ENCODE results near the gene PITHD1. TPM values are rescaled to one million over a fixed set of nuclear protein-coding genes. Genes with fewer than 3 reads are reported as not detected.

The PITHD1 gene
- total and polyA plus RNA-seq, 10 of the 15 experiments (the other 5 are each of a cell fraction or from before 2014, with no cell fraction given) = 23.7 to 82.2 (median 67.0) TPM

DNA sequence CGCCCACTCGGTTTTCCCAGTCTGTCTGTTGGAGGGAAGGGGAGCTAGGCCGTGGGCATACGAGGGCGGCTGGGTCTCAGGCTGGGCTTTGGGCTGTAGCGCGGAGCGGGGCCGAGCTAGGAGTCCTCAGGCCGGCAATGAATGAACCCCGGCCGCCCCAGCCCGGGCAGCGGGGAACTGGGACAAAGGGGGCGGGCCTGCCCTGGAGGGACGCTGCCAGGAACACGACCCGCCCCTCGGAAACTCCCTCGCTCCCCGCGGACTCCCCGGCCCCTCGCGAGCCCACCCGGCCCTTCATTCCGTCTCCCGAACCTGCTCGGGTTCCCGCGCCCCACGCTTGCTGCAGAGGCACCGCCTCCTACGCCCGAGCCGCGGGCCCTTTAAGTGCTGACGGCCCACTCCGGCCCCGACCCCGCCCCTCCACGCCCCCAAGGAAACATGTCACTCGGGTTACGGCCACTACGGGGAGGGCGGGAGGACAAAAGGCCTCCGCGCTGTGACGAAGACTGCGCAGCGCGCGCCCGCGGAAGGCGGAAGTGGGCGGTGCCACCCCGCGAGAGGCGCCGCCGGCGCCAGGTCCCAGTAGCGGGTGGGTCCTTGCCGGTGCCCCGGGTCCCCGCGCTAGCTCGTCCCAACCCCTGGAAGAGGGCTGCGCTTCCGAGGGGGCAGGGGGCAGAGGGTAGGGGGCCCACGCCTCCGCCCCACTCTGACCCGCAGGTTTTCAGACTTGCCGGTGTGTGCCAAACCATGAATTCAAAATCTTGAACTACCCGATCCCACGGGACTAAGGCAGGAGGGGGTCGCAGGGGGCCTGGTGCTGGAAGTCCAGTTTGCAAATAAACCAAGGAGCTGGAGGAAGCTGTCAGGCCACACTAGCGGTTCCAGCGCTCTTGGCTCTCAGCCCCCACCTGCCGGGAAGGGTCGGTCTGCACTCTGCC lies 22.5 kb downstream of the PITHD1 start, which contains the start of gene GALE (continued):
- TF ChIP-seq MTA3 (IDR thresholded peaks at IDR 0.05; ENCODE audit: borderline replicate concordance, low read length) (no peak; the same call in 1 of the 2 replicates), TAF1 (IDR thresholded peaks at IDR 0.05; ENCODE audit: borderline replicate concordance, low read depth, low read length) (peak; percentile 73; the same call in 1 of the 2 replicates), SIX5 (IDR thresholded peaks at IDR 0.05; ENCODE audit: low read depth, low read length, severe bottlenecking) (peak; percentile 46), NFYB (IDR thresholded peaks at IDR 0.05; ENCODE audit: insufficient read depth, low read depth, low read length) (no peak), PAX5 (IDR thresholded peaks at IDR 0.05; ENCODE audit: borderline replicate concordance, low read depth, low read length) (0 out of 2 replicates have a peak, but pooled peaks have one; percentile 17), SIN3A (IDR thresholded peaks at IDR 0.05; ENCODE audit: low read depth, low read length) (peak; percentile 80; the same call in 1 of the 2 replicates), ZNF622 (IDR thresholded peaks at IDR 0.05) (no peak), SP1 (IDR thresholded peaks at IDR 0.05; ENCODE audit: low read depth, low read length) (peak; percentile 82), NRF1 (conservative IDR thresholded peaks at IDR 0.05; ENCODE audit: low read depth, low read length) (no peak), ZNF217 (IDR thresholded peaks at IDR 0.05) (no peak), CHD1 (IDR thresholded peaks at IDR 0.05; ENCODE audit: low read depth, low read length) (no peak), NR2F1 (conservative IDR thresholded peaks at IDR 0.05) (no peak), POLR2A (IDR thresholded peaks at IDR 0.05; ENCODE audit: low read depth, low read length) (peak; percentile 83)
- TF ChIP-seq, protein P1, sequence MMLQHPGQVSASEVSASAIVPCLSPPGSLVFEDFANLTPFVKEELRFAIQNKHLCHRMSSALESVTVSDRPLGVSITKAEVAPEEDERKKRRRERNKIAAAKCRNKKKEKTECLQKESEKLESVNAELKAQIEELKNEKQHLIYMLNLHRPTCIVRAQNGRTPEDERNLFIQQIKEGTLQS (IDR thresholded peaks at IDR 0.05; ENCODE audit: borderline replicate concordance, extremely low read depth, low read depth, low read length) = no peak
- TF ChIP-seq, protein P2, sequence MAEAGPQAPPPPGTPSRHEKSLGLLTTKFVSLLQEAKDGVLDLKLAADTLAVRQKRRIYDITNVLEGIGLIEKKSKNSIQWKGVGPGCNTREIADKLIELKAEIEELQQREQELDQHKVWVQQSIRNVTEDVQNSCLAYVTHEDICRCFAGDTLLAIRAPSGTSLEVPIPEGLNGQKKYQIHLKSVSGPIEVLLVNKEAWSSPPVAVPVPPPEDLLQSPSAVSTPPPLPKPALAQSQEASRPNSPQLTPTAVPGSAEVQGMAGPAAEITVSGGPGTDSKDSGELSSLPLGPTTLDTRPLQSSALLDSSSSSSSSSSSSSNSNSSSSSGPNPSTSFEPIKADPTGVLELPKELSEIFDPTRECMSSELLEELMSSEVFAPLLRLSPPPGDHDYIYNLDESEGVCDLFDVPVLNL (IDR thresholded peaks at IDR 0.05; ENCODE audit: low read depth, low read length) = peak; percentile 50; the same call in 1 of the 2 replicates
- TF ChIP-seq, protein P3, sequence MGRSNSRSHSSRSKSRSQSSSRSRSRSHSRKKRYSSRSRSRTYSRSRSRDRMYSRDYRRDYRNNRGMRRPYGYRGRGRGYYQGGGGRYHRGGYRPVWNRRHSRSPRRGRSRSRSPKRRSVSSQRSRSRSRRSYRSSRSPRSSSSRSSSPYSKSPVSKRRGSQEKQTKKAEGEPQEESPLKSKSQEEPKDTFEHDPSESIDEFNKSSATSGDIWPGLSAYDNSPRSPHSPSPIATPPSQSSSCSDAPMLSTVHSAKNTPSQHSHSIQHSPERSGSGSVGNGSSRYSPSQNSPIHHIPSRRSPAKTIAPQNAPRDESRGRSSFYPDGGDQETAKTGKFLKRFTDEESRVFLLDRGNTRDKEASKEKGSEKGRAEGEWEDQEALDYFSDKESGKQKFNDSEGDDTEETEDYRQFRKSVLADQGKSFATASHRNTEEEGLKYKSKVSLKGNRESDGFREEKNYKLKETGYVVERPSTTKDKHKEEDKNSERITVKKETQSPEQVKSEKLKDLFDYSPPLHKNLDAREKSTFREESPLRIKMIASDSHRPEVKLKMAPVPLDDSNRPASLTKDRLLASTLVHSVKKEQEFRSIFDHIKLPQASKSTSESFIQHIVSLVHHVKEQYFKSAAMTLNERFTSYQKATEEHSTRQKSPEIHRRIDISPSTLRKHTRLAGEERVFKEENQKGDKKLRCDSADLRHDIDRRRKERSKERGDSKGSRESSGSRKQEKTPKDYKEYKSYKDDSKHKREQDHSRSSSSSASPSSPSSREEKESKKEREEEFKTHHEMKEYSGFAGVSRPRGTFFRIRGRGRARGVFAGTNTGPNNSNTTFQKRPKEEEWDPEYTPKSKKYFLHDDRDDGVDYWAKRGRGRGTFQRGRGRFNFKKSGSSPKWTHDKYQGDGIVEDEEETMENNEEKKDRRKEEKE (IDR thresholded peaks at IDR 0.05) = no peak
- TF ChIP-seq, protein P4, sequence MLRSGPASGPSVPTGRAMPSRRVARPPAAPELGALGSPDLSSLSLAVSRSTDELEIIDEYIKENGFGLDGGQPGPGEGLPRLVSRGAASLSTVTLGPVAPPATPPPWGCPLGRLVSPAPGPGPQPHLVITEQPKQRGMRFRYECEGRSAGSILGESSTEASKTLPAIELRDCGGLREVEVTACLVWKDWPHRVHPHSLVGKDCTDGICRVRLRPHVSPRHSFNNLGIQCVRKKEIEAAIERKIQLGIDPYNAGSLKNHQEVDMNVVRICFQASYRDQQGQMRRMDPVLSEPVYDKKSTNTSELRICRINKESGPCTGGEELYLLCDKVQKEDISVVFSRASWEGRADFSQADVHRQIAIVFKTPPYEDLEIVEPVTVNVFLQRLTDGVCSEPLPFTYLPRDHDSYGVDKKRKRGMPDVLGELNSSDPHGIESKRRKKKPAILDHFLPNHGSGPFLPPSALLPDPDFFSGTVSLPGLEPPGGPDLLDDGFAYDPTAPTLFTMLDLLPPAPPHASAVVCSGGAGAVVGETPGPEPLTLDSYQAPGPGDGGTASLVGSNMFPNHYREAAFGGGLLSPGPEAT (IDR thresholded peaks at IDR 0.05; ENCODE audit: low read depth) = peak; percentile 89; the same call in 1 of the 2 replicates
- TF ChIP-seq, protein P5, sequence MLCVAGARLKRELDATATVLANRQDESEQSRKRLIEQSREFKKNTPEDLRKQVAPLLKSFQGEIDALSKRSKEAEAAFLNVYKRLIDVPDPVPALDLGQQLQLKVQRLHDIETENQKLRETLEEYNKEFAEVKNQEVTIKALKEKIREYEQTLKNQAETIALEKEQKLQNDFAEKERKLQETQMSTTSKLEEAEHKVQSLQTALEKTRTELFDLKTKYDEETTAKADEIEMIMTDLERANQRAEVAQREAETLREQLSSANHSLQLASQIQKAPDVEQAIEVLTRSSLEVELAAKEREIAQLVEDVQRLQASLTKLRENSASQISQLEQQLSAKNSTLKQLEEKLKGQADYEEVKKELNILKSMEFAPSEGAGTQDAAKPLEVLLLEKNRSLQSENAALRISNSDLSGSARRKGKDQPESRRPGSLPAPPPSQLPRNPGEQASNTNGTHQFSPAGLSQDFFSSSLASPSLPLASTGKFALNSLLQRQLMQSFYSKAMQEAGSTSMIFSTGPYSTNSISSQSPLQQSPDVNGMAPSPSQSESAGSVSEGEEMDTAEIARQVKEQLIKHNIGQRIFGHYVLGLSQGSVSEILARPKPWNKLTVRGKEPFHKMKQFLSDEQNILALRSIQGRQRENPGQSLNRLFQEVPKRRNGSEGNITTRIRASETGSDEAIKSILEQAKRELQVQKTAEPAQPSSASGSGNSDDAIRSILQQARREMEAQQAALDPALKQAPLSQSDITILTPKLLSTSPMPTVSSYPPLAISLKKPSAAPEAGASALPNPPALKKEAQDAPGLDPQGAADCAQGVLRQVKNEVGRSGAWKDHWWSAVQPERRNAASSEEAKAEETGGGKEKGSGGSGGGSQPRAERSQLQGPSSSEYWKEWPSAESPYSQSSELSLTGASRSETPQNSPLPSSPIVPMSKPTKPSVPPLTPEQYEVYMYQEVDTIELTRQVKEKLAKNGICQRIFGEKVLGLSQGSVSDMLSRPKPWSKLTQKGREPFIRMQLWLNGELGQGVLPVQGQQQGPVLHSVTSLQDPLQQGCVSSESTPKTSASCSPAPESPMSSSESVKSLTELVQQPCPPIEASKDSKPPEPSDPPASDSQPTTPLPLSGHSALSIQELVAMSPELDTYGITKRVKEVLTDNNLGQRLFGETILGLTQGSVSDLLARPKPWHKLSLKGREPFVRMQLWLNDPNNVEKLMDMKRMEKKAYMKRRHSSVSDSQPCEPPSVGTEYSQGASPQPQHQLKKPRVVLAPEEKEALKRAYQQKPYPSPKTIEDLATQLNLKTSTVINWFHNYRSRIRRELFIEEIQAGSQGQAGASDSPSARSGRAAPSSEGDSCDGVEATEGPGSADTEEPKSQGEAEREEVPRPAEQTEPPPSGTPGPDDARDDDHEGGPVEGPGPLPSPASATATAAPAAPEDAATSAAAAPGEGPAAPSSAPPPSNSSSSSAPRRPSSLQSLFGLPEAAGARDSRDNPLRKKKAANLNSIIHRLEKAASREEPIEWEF (IDR thresholded peaks at IDR 0.05; ENCODE audit: insufficient replicate concordance, low read depth, low read length) = no peak

Data from GM12878 (cell line).